ENCODE measurements around the gene SUPT4H1.
A peak's percentile ranks its signal among the peaks of the same experiment; 100 is the strongest.
"Not testable (repeated sequence)": the region's sequence is repeated elsewhere in the genome, so short reads cannot be mapped to it uniquely, and the experiment has no call there.

Gene SUPT4H1

GRCh38 chr17:58362368-58363014 is 10.5 kb upstream of the SUPT4H1 start:
- DNase-seq, result no peak

GRCh38 chr17:58360296-58361063 is 8.5 kb upstream of the SUPT4H1 start:
- DNase-seq, result no peak

- no peak for DNase-seq
Observed at GRCh38 chr17:58358408-58359172, 6.6 kb upstream of the SUPT4H1 start.

GRCh38 chr17:58357312-58358297 is 5.6 kb upstream of the SUPT4H1 start:
- no peak for DNase-seq

- DNase-seq, result no peak
Observed at GRCh38 chr17:58356231-58356630, 4.2 kb upstream of the SUPT4H1 start.

GRCh38 chr17:58354541-58355216 is 2.7 kb upstream of the SUPT4H1 start:
- DNase-seq, result no peak

GRCh38 chr17:58353389-58353825 is 1.4 kb upstream of the SUPT4H1 start:
- DNase-seq, result no peak

- peak in 1 of 2 experiments; percentile 10 for DNase-seq
Observed at GRCh38 chr17:58352596-58353388, 791 bp upstream of the SUPT4H1 start.

- DNase-seq, result no peak
Observed at GRCh38 chr17:58351182-58351581, 819 bp downstream of the SUPT4H1 start.

GRCh38 chr17:58348038-58348437 is 4.0 kb downstream of the SUPT4H1 start:
- DNase-seq, result no peak

GRCh38 chr17:58345500-58345899 is 6.5 kb downstream of the SUPT4H1 start:
- DNase-seq, result no peak

GRCh38 chr17:58344791-58345157 is 7.2 kb downstream of the SUPT4H1 start:
- DNase-seq, result no peak

GRCh38 chr17:58344047-58344790 is 7.8 kb downstream of the SUPT4H1 start:
- no peak for DNase-seq

- no peak for DNase-seq
Observed at GRCh38 chr17:58343131-58343530, 8.9 kb downstream of the SUPT4H1 start.

- no peak for DNase-seq
Observed at GRCh38 chr17:58341861-58342475, 10.0 kb downstream of the SUPT4H1 start.

- not testable (repeated sequence) for DNase-seq
Observed at GRCh38 chr17:58341136-58341860, 10.7 kb downstream of the SUPT4H1 start.

GRCh38 chr17:58340405-58340876 is 11.6 kb downstream of the SUPT4H1 start:
- no peak for DNase-seq

GRCh38 chr17:58339755-58340404 is 12.1 kb downstream of the SUPT4H1 start:
- DNase-seq, result no peak
